ENCODE results near the gene USP4. TPM values are rescaled to one million over a fixed set of nuclear protein-coding genes. Genes with fewer than 3 reads are reported as not detected.
"Not testable (repeated sequence)": the region's sequence is repeated elsewhere in the genome, so short reads cannot be mapped to it uniquely, and the experiment has no call there.

USP4 gene
- total RNA-seq, 1 experiment from 2014 or later, result 54.1 TPM

GRCh38 chr3:49329186-49329585, 10.7 kb downstream of the USP4 start:
- Mint-ChIP-seq H3K27me3 (ENCODE audit: insufficient read depth, unreplicated experiment) (no peaks in the 10 kb centered on the region), H3K36me3 (ENCODE audit: insufficient read depth, unreplicated experiment) (peaks cover 88% of the 10 kb centered on the region), H3K9me3 (ENCODE audit: unreplicated experiment) (no peaks in the 10 kb centered on the region), H3K4me1 (ENCODE audit: insufficient read depth, unreplicated experiment) (no peaks in the 10 kb centered on the region), H3K4me3 (ENCODE audit: unreplicated experiment) (no peak overlapping the region), H3K27ac (ENCODE audit: low read depth, unreplicated experiment) (no peak overlapping the region)
- ChIA-PET CTCF (interaction anchor here (0.7 to 0.8 kb wide), 2 partner anchors 8 to 19 kb away, joined by 3 read pairs; no protein-coding TSS in a partner anchor), POLR2A (interaction anchor here (0.5 to 1.2 kb wide), 3 partner anchors 28 to 236 kb away, joined by 3 to 4 read pairs (median 3); partner anchors contain the start of gene QRICH1)
- no peak for TF ChIP-seq CTCF (IDR thresholded peaks at IDR 0.05; ENCODE audit: unreplicated experiment)
- intact Hi-C loops (cut with micrococcal nuclease), result no loop called here
- no TSS peak for BruUV-seq (replicated peaks)
- DNase-seq (ENCODE audit: unreplicated experiment), result no peak

DNA sequence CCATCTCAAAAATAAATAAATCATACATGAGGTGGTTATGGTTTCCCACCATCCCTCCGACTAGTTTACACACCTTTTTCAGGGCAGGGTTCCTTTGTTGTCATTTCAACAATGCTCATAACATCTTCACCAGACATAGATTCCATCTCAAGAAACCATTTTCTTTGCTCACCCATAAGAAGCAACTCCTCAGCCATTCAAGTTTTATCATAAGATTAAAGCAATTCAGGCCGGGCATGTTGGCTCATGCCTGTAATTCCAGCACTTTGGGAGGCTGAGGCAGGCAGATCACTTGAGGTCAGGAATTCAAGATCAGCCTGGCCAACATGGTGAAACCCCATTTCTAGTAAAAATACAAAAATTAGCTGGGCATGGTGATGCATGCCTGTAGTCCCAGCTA, 11.5 kb downstream of the USP4 start:
- BruUV-seq (replicated peaks); H3K27me3 Mint-ChIP-seq (ENCODE audit: insufficient read depth, unreplicated experiment); H3K4me1 Mint-ChIP-seq (ENCODE audit: insufficient read depth, unreplicated experiment); H3K9me3 Mint-ChIP-seq (ENCODE audit: unreplicated experiment); H3K4me3 Mint-ChIP-seq (ENCODE audit: unreplicated experiment); intact Hi-C loops (cut with micrococcal nuclease); H3K27ac Mint-ChIP-seq (ENCODE audit: low read depth, unreplicated experiment); DNase-seq (ENCODE audit: unreplicated experiment): not testable (repeated sequence)
- ChIA-PET CTCF (interaction anchor here (0.7 to 0.8 kb wide), 2 partner anchors 9 to 18 kb away, joined by 3 read pairs; no protein-coding TSS in a partner anchor), POLR2A (interaction anchor here (1.0 to 1.2 kb wide), 2 partner anchors 29 to 235 kb away, joined by 3 read pairs; partner anchors contain the start of gene QRICH1)
- H3K36me3 Mint-ChIP-seq (ENCODE audit: insufficient read depth, unreplicated experiment), result peaks cover 88% of the 10 kb centered on the region

DNA sequence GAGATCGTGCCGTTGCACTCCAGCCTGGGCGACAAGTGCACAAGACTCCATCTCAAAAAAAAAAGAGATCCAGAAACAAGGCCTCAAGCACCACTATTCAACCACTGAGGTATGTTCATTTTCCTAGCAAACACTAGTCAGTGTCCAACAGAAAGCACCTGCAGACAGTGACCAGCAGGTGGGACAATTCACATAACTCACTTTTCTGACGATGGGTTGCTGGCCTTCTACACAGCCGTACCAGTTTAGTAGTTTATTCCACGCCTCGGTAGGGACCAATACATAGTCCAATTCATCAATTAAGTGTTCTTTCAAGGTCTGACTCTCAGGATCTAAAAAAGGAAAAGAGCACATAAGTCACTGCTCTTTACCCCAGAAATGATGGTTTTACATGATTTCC, 12.4 kb downstream of the USP4 start:
- H3K36me3 Mint-ChIP-seq (ENCODE audit: insufficient read depth, unreplicated experiment), result peaks cover 87% of the 10 kb centered on the region
- no peaks in the 10 kb centered on the region for H3K27me3 Mint-ChIP-seq (ENCODE audit: insufficient read depth, unreplicated experiment)
- H3K27ac Mint-ChIP-seq (ENCODE audit: low read depth, unreplicated experiment), result no peak overlapping the region
- intact Hi-C loops (cut with micrococcal nuclease), result loop anchor here (1.0 kb wide), 2 partner anchors 30 to 122 kb away; no protein-coding TSS in a partner anchor
- H3K9me3 Mint-ChIP-seq (ENCODE audit: unreplicated experiment), result no peaks in the 10 kb centered on the region
- no peaks in the 10 kb centered on the region for H3K4me1 Mint-ChIP-seq (ENCODE audit: insufficient read depth, unreplicated experiment)
- no TSS peak for BruUV-seq (replicated peaks)
- no peak for TF ChIP-seq CTCF (IDR thresholded peaks at IDR 0.05; ENCODE audit: unreplicated experiment)
- peak; percentile 37 for DNase-seq (ENCODE audit: unreplicated experiment)
- ChIA-PET POLR2A (no interaction called here), CTCF (no interaction called here)
- H3K4me3 Mint-ChIP-seq (ENCODE audit: unreplicated experiment), result no peak overlapping the region

GRCh38 chr3:49324768-49325167, 15.1 kb downstream of the USP4 start:
- Mint-ChIP-seq H3K27me3 (ENCODE audit: insufficient read depth, unreplicated experiment) (no peaks in the 10 kb centered on the region), H3K4me3 (ENCODE audit: unreplicated experiment) (no peak overlapping the region), H3K9me3 (ENCODE audit: unreplicated experiment) (no peaks in the 10 kb centered on the region), H3K4me1 (ENCODE audit: insufficient read depth, unreplicated experiment) (no peaks in the 10 kb centered on the region), H3K36me3 (ENCODE audit: insufficient read depth, unreplicated experiment) (peaks cover 88% of the 10 kb centered on the region), H3K27ac (ENCODE audit: low read depth, unreplicated experiment) (peak overlapping the region; percentile 67)
- ChIA-PET POLR2A (no interaction called here), CTCF (interaction anchor here (0.6 to 1.2 kb wide), 3 partner anchors 15 to 133 kb away, joined by 3 to 4 read pairs (median 3); partner anchors contain the start of gene USP4)
- DNase-seq (ENCODE audit: unreplicated experiment), result no peak
- no peak for TF ChIP-seq CTCF (IDR thresholded peaks at IDR 0.05; ENCODE audit: unreplicated experiment)
- BruUV-seq (replicated peaks), result no TSS peak
- intact Hi-C loops (cut with micrococcal nuclease), result no loop called here
